Kidney epithelial cell (primary cell): ENCODE measurements around the gene SORBS1. TPM values are rescaled to one million over a fixed set of nuclear protein-coding genes. Genes with fewer than 3 reads are reported as not detected.
"Not testable (repeated sequence)": the region's sequence is repeated elsewhere in the genome, so short reads cannot be mapped to it uniquely, and the experiment has no call there.

ENCODE experiments used
- DNase-seq: peaks from one replicate; pipeline ENCODE4 v3.0.0-alpha.2; 2010; ENCODE audit warnings: low read depth
- H3K27me3 ChIP-seq: 2 replicates; pipeline ENCODE4 v1.6.0; 2011; ENCODE audit warnings: low read length; ENCODE audit not compliant: control insufficient read depth, insufficient read depth
- H3K36me3 ChIP-seq: 2 replicates; pipeline ENCODE4 v1.5.1; 2011; ENCODE audit warnings: low read length; ENCODE audit not compliant: control insufficient read depth, insufficient read depth
- H3K4me3 ChIP-seq: 2 replicates; pipeline ENCODE4 v1.5.1; 2011; ENCODE audit warnings: low read depth, mild to moderate bottlenecking, control low read depth, low read length
- total RNA-seq: library from RNA; depleted of rRNA; stranded (reverse); fragments of >200 nt; gene quantifications from 2 replicates; pipeline ENCODE4 v1.2.3, GENCODE V29; 2015
- TF ChIP-seq, protein P1 (sequence below): IDR thresholded peaks from 2 replicates; pipeline ENCODE4 v1.5.1; 2011; ENCODE audit warnings: mild to moderate bottlenecking, moderate library complexity, low read length, control low read depth, inconsistent platforms; ENCODE audit not compliant: insufficient read depth, poor library complexity, severe bottlenecking

Gene SORBS1
- total RNA-seq, 1 donor from 2014 or later, result 4.9 TPM

- H3K36me3 ChIP-seq, result no peaks in the 10 kb centered on the region
- TF ChIP-seq, protein P1, sequence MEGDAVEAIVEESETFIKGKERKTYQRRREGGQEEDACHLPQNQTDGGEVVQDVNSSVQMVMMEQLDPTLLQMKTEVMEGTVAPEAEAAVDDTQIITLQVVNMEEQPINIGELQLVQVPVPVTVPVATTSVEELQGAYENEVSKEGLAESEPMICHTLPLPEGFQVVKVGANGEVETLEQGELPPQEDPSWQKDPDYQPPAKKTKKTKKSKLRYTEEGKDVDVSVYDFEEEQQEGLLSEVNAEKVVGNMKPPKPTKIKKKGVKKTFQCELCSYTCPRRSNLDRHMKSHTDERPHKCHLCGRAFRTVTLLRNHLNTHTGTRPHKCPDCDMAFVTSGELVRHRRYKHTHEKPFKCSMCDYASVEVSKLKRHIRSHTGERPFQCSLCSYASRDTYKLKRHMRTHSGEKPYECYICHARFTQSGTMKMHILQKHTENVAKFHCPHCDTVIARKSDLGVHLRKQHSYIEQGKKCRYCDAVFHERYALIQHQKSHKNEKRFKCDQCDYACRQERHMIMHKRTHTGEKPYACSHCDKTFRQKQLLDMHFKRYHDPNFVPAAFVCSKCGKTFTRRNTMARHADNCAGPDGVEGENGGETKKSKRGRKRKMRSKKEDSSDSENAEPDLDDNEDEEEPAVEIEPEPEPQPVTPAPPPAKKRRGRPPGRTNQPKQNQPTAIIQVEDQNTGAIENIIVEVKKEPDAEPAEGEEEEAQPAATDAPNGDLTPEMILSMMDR, result no peak
- no peak for DNase-seq
- H3K27me3 ChIP-seq, result no peaks in the 10 kb centered on the region
- H3K4me3 ChIP-seq, result no peak overlapping the region
These were observed 210.3 kb downstream of the SORBS1 start for GRCh38 chr10:95350830-95351228.

GRCh38 chr10:95350219-95350829, 210.8 kb downstream of the SORBS1 start:
- TF ChIP-seq, protein P1, result no peak
- no peak for DNase-seq
- no peaks in the 10 kb centered on the region for H3K27me3 ChIP-seq
- no peaks in the 10 kb centered on the region for H3K36me3 ChIP-seq
- H3K4me3 ChIP-seq, result no peak overlapping the region

GRCh38 chr10:95347402-95347766, 213.8 kb downstream of the SORBS1 start:
- H3K4me3 ChIP-seq, H3K27me3 ChIP-seq, H3K36me3 ChIP-seq, DNase-seq: not testable (repeated sequence)

- no peak overlapping the region for H3K4me3 ChIP-seq
- no peaks in the 10 kb centered on the region for H3K27me3 ChIP-seq
- TF ChIP-seq, protein P1, result no peak
- no peaks in the 10 kb centered on the region for H3K36me3 ChIP-seq
- peak; percentile 18 for DNase-seq
These were observed 214.3 kb downstream of the SORBS1 start for GRCh38 chr10:95346715-95347401.

DNA sequence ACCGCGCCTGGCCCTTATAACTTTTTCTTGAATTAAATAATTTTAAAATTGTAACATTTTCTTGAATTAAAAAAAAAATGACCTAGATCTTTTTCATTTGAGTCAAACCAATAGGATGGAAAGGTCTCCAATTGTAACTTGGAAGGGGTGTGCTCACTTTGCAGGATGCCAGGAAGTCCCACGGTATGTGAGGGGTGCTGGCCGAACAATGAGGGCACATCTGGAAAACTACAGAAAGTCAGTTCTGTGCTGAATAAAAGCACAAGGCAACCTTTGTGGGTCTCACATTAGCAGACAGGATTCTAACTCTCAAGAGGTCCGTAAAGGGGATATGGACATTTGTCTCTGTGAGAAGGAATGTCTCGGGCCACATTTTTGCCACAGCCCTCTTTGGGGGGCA, 217.6 kb downstream of the SORBS1 start:
- DNase-seq, result no peak
- Histone ChIP-seq H3K4me3 (no peak overlapping the region), H3K27me3 (no peaks in the 10 kb centered on the region), H3K36me3 (no peaks in the 10 kb centered on the region)
- TF ChIP-seq, protein P1, result no peak

- Histone ChIP-seq H3K4me3 (no peak overlapping the region), H3K27me3 (no peaks in the 10 kb centered on the region), H3K36me3 (no peaks in the 10 kb centered on the region)
- DNase-seq, result no peak
- TF ChIP-seq, protein P1, result no peak
These were observed 219.4 kb downstream of the SORBS1 start for GRCh38 chr10:95341716-95342130.
